Measurements from ENCODE around the gene ADARB2. TPM values are rescaled to one million over a fixed set of nuclear protein-coding genes. Genes with fewer than 3 reads are reported as not detected.

ADARB2 gene
- total and polyA plus RNA-seq, 8 donors, result 0.41 to 0.92 (median 0.76) TPM

DNA sequence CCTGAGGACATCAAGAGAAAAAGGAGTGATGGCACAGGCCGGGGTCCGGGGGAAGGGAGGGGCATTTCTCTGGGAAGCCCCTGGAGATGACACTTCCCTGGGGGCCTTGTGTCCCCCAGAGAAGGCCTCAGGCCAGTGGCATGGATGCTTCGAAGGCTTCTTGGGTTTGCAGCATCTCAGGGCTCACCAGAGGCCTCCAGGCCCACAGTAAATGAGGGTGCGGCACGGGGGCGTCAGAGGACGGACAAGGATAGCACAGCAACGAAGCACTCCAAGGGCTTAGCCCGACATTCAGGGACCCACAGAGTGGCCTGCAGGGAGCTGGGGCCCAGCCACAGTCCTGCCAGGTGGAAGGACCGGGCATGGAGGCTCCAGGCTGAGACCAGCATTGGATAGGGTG, 71.6 kb downstream of the ADARB2 start:
- TF ChIP-seq, protein P1, sequence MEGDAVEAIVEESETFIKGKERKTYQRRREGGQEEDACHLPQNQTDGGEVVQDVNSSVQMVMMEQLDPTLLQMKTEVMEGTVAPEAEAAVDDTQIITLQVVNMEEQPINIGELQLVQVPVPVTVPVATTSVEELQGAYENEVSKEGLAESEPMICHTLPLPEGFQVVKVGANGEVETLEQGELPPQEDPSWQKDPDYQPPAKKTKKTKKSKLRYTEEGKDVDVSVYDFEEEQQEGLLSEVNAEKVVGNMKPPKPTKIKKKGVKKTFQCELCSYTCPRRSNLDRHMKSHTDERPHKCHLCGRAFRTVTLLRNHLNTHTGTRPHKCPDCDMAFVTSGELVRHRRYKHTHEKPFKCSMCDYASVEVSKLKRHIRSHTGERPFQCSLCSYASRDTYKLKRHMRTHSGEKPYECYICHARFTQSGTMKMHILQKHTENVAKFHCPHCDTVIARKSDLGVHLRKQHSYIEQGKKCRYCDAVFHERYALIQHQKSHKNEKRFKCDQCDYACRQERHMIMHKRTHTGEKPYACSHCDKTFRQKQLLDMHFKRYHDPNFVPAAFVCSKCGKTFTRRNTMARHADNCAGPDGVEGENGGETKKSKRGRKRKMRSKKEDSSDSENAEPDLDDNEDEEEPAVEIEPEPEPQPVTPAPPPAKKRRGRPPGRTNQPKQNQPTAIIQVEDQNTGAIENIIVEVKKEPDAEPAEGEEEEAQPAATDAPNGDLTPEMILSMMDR (IDR thresholded peaks at IDR 0.05), result no peak
- intact Hi-C loops (cut with DNase I), result no loop called here
- peaks cover 0 to 14% of the 10 kb centered on the region in 2 donors for H3K27me3 ChIP-seq
- no peak overlapping the region for H3K27ac ChIP-seq
- H3K36me3 ChIP-seq, result no peaks in the 10 kb centered on the region
- ATAC-seq, result no peak
- H3K4me3 ChIP-seq, result no peak overlapping the region
- no peak for DNase-seq
- no peaks in the 10 kb centered on the region for H3K4me1 ChIP-seq
- no peaks in the 10 kb centered on the region for H3K9me3 ChIP-seq

DNA sequence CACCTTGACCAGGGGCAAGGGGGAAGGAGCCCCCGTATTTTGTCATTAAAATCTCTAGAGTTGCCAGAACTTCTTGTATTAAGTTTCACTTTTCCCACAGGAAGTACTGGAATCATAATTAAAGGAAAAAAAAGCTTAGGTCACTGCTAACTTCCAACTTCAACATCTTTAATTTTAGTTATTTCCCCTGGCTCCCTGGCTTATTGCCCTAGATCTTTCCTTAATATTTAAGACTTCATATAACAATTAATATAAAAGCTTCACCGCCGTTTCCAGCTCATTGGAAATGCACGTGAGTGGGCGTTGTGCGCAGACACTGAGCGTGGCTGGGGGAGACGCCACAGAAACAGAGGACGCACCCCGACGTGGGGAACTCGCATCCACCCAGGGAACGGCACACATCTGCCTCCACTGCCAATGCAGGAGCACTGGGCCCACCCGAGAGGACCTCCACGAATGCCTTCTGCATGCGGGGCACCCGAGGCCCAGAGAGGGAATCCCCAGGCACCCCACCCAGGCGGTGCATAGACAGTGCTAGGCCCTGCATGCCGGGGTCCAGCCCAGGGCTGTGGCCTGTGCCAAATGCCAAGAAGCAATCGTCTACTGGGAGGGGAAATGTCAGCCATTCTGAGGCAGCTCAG, 72.2 kb downstream of the ADARB2 start:
- intact Hi-C loops (cut with DNase I), result no loop called here
- TF ChIP-seq, protein P1 (IDR thresholded peaks at IDR 0.05), result no peak
- H3K27me3 ChIP-seq, result peaks cover 0 to 14% of the 10 kb centered on the region in 2 donors
- H3K27ac ChIP-seq, result no peak overlapping the region
- no peaks in the 10 kb centered on the region for H3K4me1 ChIP-seq
- no peaks in the 10 kb centered on the region for H3K36me3 ChIP-seq
- no peak for DNase-seq
- no peak overlapping the region for H3K4me3 ChIP-seq
- no peaks in the 10 kb centered on the region for H3K9me3 ChIP-seq
- ATAC-seq, result no peak

DNA sequence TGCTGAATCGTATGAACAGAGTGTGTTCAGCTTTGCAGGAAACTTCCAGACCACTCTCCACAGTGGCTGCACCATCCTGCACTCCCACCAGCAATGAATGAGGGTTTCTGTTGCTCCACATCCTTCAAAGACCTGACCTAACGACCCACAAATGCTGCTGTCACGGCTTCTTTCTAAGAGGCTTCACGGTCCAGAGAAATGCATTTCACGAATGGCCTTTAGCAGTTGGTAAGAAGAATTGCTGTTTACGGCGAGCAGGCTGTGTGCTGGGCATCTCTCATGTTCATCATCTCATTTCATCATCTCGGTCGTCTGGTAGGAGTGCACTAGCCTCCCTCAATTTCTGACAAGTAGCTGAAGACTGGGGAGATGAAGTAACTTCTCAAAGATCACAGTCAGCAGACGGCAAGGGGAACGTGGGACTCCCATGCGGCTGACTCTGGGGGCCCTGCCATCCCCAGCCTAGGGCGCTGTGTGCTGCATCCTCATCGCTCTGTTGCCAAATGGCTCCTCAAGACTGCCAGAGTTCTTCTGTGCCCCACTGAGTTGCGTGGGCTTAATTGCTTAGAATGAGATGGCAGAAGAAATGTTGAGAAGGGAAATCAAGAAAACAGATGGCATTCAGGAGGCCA, 72.9 kb downstream of the ADARB2 start:
- intact Hi-C loops (cut with DNase I), result no loop called here
- no peak for ATAC-seq
- Histone ChIP-seq H3K9me3 (no peaks in the 10 kb centered on the region), H3K36me3 (no peaks in the 10 kb centered on the region), H3K4me3 (no peak overlapping the region), H3K27ac (no peak overlapping the region), H3K27me3 (peaks cover 0 to 14% of the 10 kb centered on the region in 2 donors), H3K4me1 (no peaks in the 10 kb centered on the region)
- DNase-seq, result no peak
- TF ChIP-seq, protein P1 (IDR thresholded peaks at IDR 0.05), result no peak

- TF ChIP-seq, protein P1 (IDR thresholded peaks at IDR 0.05), result no peak
- intact Hi-C loops (cut with DNase I), result no loop called here
Observed at GRCh38 chr10:1663226-1663625, 74.1 kb downstream of the ADARB2 start.

GRCh38 chr10:1662438-1663025, 74.8 kb downstream of the ADARB2 start:
- Histone ChIP-seq H3K36me3 (no peaks in the 10 kb centered on the region), H3K27ac (no peak overlapping the region), H3K4me3 (no peak overlapping the region), H3K4me1 (no peaks in the 10 kb centered on the region), H3K27me3 (peaks cover 0 to 14% of the 10 kb centered on the region in 2 donors), H3K9me3 (no peaks in the 10 kb centered on the region)
- intact Hi-C loops (cut with DNase I), result no loop called here
- no peak for DNase-seq
- no peak for ATAC-seq
- TF ChIP-seq, protein P1 (IDR thresholded peaks at IDR 0.05), result no peak

More at GRCh38 chr10:1663226-1663625, 74.1 kb downstream of the ADARB2 start:
- H3K36me3 ChIP-seq, result no peaks in the 10 kb centered on the region
- no peak overlapping the region for H3K27ac ChIP-seq
- ATAC-seq, result no peak
- H3K4me3 ChIP-seq, result no peak overlapping the region
- DNase-seq, result no peak
- H3K9me3 ChIP-seq, result no peaks in the 10 kb centered on the region
- peaks cover 0 to 14% of the 10 kb centered on the region in 2 donors for H3K27me3 ChIP-seq
- H3K4me1 ChIP-seq, result no peaks in the 10 kb centered on the region
